AG04449 (cell line): ENCODE results near the gene OTUD4.

Source experiments
- CTCF ChIA-PET: fragments of 350-600 bp; formaldehyde crosslinking; extraction: SDS; loops from one replicate; lab custom pipeline; 2021; ENCODE audit warnings: antibody characterized with exemption; lab: Yijun Ruan, JAX
- POLR2A ChIA-PET: fragments of 400-600, 350-600 bp; formaldehyde crosslinking; extraction: SDS; loops from one replicate; lab custom pipeline; 2020; ENCODE audit warnings: antibody characterized with exemption, inconsistent platforms; lab: Yijun Ruan, JAX
- DNase-seq: peaks from one replicate; pipeline ENCODE4 v3.0.0-alpha.2; 2010; ENCODE audit warnings: low read depth, low spot score
- H3K4me3 ChIP-seq: 2 replicates; pipeline ENCODE4 v1.5.1; 2011; ENCODE audit warnings: low read depth, mild to moderate bottlenecking, control low read depth, low read length
- TF ChIP-seq, protein P1 (sequence below): IDR thresholded peaks from one replicate; pipeline ENCODE4 v1.5.1; 2011; ENCODE audit warnings: mild to moderate bottlenecking, moderate library complexity, low read length, control low read depth, inconsistent platforms; ENCODE audit not compliant: insufficient read depth; ENCODE audit errors: missing control alignments

OTUD4 gene

GRCh38 chr4:145195167-145195952, 15.0 kb upstream of the OTUD4 start:
- no peak overlapping the region for H3K4me3 ChIP-seq
- CTCF ChIA-PET, result no interaction called here
- POLR2A ChIA-PET, result no interaction called here
- TF ChIP-seq, protein P1, sequence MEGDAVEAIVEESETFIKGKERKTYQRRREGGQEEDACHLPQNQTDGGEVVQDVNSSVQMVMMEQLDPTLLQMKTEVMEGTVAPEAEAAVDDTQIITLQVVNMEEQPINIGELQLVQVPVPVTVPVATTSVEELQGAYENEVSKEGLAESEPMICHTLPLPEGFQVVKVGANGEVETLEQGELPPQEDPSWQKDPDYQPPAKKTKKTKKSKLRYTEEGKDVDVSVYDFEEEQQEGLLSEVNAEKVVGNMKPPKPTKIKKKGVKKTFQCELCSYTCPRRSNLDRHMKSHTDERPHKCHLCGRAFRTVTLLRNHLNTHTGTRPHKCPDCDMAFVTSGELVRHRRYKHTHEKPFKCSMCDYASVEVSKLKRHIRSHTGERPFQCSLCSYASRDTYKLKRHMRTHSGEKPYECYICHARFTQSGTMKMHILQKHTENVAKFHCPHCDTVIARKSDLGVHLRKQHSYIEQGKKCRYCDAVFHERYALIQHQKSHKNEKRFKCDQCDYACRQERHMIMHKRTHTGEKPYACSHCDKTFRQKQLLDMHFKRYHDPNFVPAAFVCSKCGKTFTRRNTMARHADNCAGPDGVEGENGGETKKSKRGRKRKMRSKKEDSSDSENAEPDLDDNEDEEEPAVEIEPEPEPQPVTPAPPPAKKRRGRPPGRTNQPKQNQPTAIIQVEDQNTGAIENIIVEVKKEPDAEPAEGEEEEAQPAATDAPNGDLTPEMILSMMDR, result no peak
- DNase-seq, result no peak

- H3K4me3 ChIP-seq, result no peak overlapping the region
- POLR2A ChIA-PET, result no interaction called here
- CTCF ChIA-PET, result no interaction called here
- TF ChIP-seq, protein P1, result no peak
- no peak for DNase-seq
Observed at GRCh38 chr4:145189981-145190380, 9.6 kb upstream of the OTUD4 start.

- H3K4me3 ChIP-seq, result no peak overlapping the region
- CTCF ChIA-PET, result interaction anchor here (0.8 to 1.8 kb wide), 3 partner anchors 30 to 430 kb away, joined by 3 to 7 read pairs (median 7); no protein-coding TSS in a partner anchor
- DNase-seq, result no peak
- POLR2A ChIA-PET, result no interaction called here
- TF ChIP-seq, protein P1, result no peak
Observed at GRCh38 chr4:145186729-145187128, 6.3 kb upstream of the OTUD4 start.

- DNase-seq, result no peak
- H3K4me3 ChIP-seq, result no peak overlapping the region
- ChIA-PET CTCF (no interaction called here), POLR2A (no interaction called here)
- TF ChIP-seq, protein P1, result no peak
Observed at GRCh38 chr4:145183581-145183980, 3.2 kb upstream of the OTUD4 start.

- TF ChIP-seq, protein P1, result no peak
- POLR2A ChIA-PET, result no interaction called here
- CTCF ChIA-PET, result interaction anchor here (0.5 to 0.8 kb wide), 2 partner anchors 342 to 420 kb away, joined by 3 to 4 read pairs; no protein-coding TSS in a partner anchor
- H3K4me3 ChIP-seq, result no peak overlapping the region
- no peak for DNase-seq
Observed at GRCh38 chr4:145183023-145183422, 2.6 kb upstream of the OTUD4 start.

GRCh38 chr4:145182222-145182621, 1.8 kb upstream of the OTUD4 start:
- TF ChIP-seq, protein P1, result no peak
- ChIA-PET CTCF (interaction anchor here (0.5 to 1.5 kb wide), 3 partner anchors 17 to 421 kb away, joined by 3 to 4 read pairs (median 3); no protein-coding TSS in a partner anchor), POLR2A (no interaction called here)
- no peak overlapping the region for H3K4me3 ChIP-seq
- no peak for DNase-seq
